ENCODE results near the gene RGS19.

Gene RGS19

GRCh38 chr20:64107736-64108457 is 28.6 kb upstream of the RGS19 start:
- H3K4ac ChIP-seq (ENCODE audit: low read length) = no peak overlapping the region
- H2AK5ac ChIP-seq (ENCODE audit: low read depth, low read length) = no peak overlapping the region
- H4K91ac ChIP-seq (ENCODE audit: low read depth, low read length, poor library complexity) = no peak overlapping the region
- H3K27ac ChIP-seq (replicated peaks; ENCODE audit: low read length) = no peak overlapping the region
- no CpG with 5 or more reads among the region's 19 CpGs for WGBS, 2 donors (ENCODE audit: extremely low coverage in 2 of 2, insufficient read length in 2 of 2, insufficient replicate concordance in 1 of 2)
- H3K9me3 ChIP-seq (replicated peaks in 1 of 2; ENCODE audit: control insufficient read depth in 2 of 2, insufficient read depth in 1 of 2, low read depth in 1 of 2, low read length in 2 of 2) = no peaks in the 10 kb centered on the region
- H3K4me3 ChIP-seq (ENCODE audit: low read length in 2 of 2) = no peak overlapping the region
- no peak overlapping the region for H2BK120ac ChIP-seq (ENCODE audit: low read depth, low read length)
- no peak overlapping the region for H3K4me2 ChIP-seq (ENCODE audit: insufficient read depth, low read length, poor library complexity, severe bottlenecking)
- DNase-seq (ENCODE audit: low spot score) = no peak
- peaks cover 2% of the 10 kb centered on the region for H3K79me1 ChIP-seq (ENCODE audit: low read depth, low read length)
- H2BK12ac ChIP-seq (ENCODE audit: low read length) = no peak overlapping the region
- no peak overlapping the region for H3K18ac ChIP-seq (ENCODE audit: low read length)
- no peak overlapping the region for H3K9ac ChIP-seq (ENCODE audit: low read depth, low read length, poor library complexity)
- H3K36me3 ChIP-seq (replicated peaks in 1 of 2; ENCODE audit: control insufficient read depth in 2 of 2, insufficient read depth in 2 of 2, low read length in 2 of 2) = no peaks in the 10 kb centered on the region
- H3K4me1 ChIP-seq (ENCODE audit: control insufficient read depth in 2 of 2, insufficient read depth in 1 of 2, low read depth in 1 of 2, low read length in 2 of 2) = peaks cover 0 to 2% of the 10 kb centered on the region in 2 donors
- H2BK5ac ChIP-seq (ENCODE audit: low read length) = no peak overlapping the region
- H3K14ac ChIP-seq (ENCODE audit: low read length) = no peak overlapping the region
- H2AFZ ChIP-seq (ENCODE audit: low read length) = peak overlapping the region; percentile 43
- peak overlapping the region; percentile 5 for H3K23ac ChIP-seq (ENCODE audit: low read depth, low read length, poor library complexity)
- H3K27me3 ChIP-seq (ENCODE audit: control insufficient read depth in 3 of 3, insufficient read depth in 3 of 3, low read depth in 1 of 3, low read length in 3 of 3) = peaks cover 0 to 73% (median 3%) of the 10 kb centered on the region in 3 experiments
- H2BK15ac ChIP-seq (ENCODE audit: low read length) = no peak overlapping the region
- H4K8ac ChIP-seq (ENCODE audit: low read depth, low read length) = no peak overlapping the region

- Histone ChIP-seq H3K23ac (ENCODE audit: low read depth, low read length, poor library complexity) (peak within 1 kb of the TSS; percentile 5), H3K79me1 (ENCODE audit: low read depth, low read length) (peaks cover 2% of the 10 kb centered on the region), H3K14ac (ENCODE audit: low read length) (peak within 1 kb of the TSS; percentile 47), H3K4me3 (ENCODE audit: low read length in 2 of 2) (no peak within 1 kb of the TSS), H2AK5ac (ENCODE audit: low read depth, low read length) (peak within 1 kb of the TSS; percentile 46), H3K9me3 (replicated peaks in 1 of 2; ENCODE audit: control insufficient read depth in 2 of 2, insufficient read depth in 1 of 2, low read depth in 1 of 2, low read length in 2 of 2) (no peaks in the 10 kb centered on the region), H3K27ac (replicated peaks; ENCODE audit: low read length) (no peak within 1 kb of the TSS), H3K9ac (ENCODE audit: low read depth, low read length, poor library complexity) (peak within 1 kb of the TSS; percentile 1), H3K4ac (ENCODE audit: low read length) (no peak within 1 kb of the TSS), H2BK120ac (ENCODE audit: low read depth, low read length) (no peak within 1 kb of the TSS), H4K8ac (ENCODE audit: low read depth, low read length) (no peak within 1 kb of the TSS), H3K18ac (ENCODE audit: low read length) (peak within 1 kb of the TSS; percentile 72), H2BK15ac (ENCODE audit: low read length) (peak within 1 kb of the TSS; percentile 65), H4K91ac (ENCODE audit: low read depth, low read length, poor library complexity) (no peak within 1 kb of the TSS), H3K36me3 (replicated peaks in 1 of 2; ENCODE audit: control insufficient read depth in 2 of 2, insufficient read depth in 2 of 2, low read length in 2 of 2) (no peaks in the 10 kb centered on the region), H2AFZ (ENCODE audit: low read length) (peak within 1 kb of the TSS; percentile 43), H2BK12ac (ENCODE audit: low read length) (no peak within 1 kb of the TSS), H3K4me2 (ENCODE audit: insufficient read depth, low read length, poor library complexity, severe bottlenecking) (no peak within 1 kb of the TSS), H2BK5ac (ENCODE audit: low read length) (no peak within 1 kb of the TSS), H3K27me3 (ENCODE audit: control insufficient read depth in 3 of 3, insufficient read depth in 3 of 3, low read depth in 1 of 3, low read length in 3 of 3) (peaks cover 0 to 73% (median 3%) of the 10 kb centered on the region in 3 experiments), H3K4me1 (ENCODE audit: control insufficient read depth in 2 of 2, insufficient read depth in 1 of 2, low read depth in 1 of 2, low read length in 2 of 2) (peaks cover 0 to 2% of the 10 kb centered on the region in 2 donors)
- no peak for DNase-seq (ENCODE audit: low spot score)
- no CpG with 5 or more reads among the region's 22 CpGs for WGBS, 2 donors (ENCODE audit: extremely low coverage in 2 of 2, insufficient read length in 2 of 2, insufficient replicate concordance in 1 of 2)
Measured at GRCh38 chr20:64106981-64107735, 27.8 kb upstream of the RGS19 start, which contains the start of gene NPBWR2. Gene NPBWR2 (minus strand): TSS chr20:64107565. CDS start chr20:64106831, 734 bp downstream.

DNA sequence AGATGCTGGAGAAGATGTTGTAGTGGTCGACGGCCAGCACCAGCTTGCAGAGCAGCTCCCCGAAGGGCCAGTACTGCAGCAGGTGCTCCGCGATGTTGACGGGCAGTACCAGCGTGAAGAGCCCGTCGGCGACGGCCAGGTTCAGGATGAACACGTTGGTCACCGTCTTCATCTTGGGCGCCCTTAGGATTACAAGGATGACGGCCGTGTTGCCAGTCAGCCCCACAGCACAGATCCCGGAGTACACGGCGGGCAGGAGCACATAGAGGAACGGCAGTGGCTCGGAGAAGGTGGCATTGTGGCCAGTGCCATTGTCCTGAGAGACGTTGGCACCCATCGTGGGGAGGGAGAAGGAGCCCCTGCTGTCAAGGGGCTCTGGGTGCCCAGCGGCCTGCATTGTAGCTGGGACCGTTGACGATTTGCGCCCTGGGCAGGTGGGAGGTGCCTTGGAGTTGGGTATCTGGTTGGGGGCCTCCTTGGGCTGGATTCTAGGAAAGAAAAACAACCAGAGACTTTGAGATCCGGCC is 27.2 kb upstream of the RGS19 start:
- Histone ChIP-seq H3K36me3 (replicated peaks in 1 of 2; ENCODE audit: control insufficient read depth in 2 of 2, insufficient read depth in 2 of 2, low read length in 2 of 2) (no peaks in the 10 kb centered on the region), H3K4me3 (ENCODE audit: low read length in 2 of 2) (no peak overlapping the region), H2AFZ (ENCODE audit: low read length) (no peak overlapping the region), H2BK12ac (ENCODE audit: low read length) (no peak overlapping the region), H4K8ac (ENCODE audit: low read depth, low read length) (no peak overlapping the region), H3K4ac (ENCODE audit: low read length) (no peak overlapping the region), H2AK5ac (ENCODE audit: low read depth, low read length) (peak overlapping the region; percentile 46), H3K4me1 (ENCODE audit: control insufficient read depth in 2 of 2, insufficient read depth in 1 of 2, low read depth in 1 of 2, low read length in 2 of 2) (peaks cover 0 to 5% of the 10 kb centered on the region in 2 donors), H3K79me1 (ENCODE audit: low read depth, low read length) (peaks cover 2% of the 10 kb centered on the region), H2BK5ac (ENCODE audit: low read length) (no peak overlapping the region), H3K18ac (ENCODE audit: low read length) (peak overlapping the region; percentile 72), H3K23ac (ENCODE audit: low read depth, low read length, poor library complexity) (peak overlapping the region; percentile 0), H2BK120ac (ENCODE audit: low read depth, low read length) (no peak overlapping the region), H3K27ac (replicated peaks; ENCODE audit: low read length) (no peak overlapping the region), H4K91ac (ENCODE audit: low read depth, low read length, poor library complexity) (no peak overlapping the region), H3K9ac (ENCODE audit: low read depth, low read length, poor library complexity) (peak overlapping the region; percentile 1), H3K4me2 (ENCODE audit: insufficient read depth, low read length, poor library complexity, severe bottlenecking) (no peak overlapping the region), H3K14ac (ENCODE audit: low read length) (peak overlapping the region; percentile 47), H3K9me3 (replicated peaks in 1 of 2; ENCODE audit: control insufficient read depth in 2 of 2, insufficient read depth in 1 of 2, low read depth in 1 of 2, low read length in 2 of 2) (no peaks in the 10 kb centered on the region), H3K27me3 (ENCODE audit: control insufficient read depth in 3 of 3, insufficient read depth in 3 of 3, low read depth in 1 of 3, low read length in 3 of 3) (peaks cover 0 to 73% (median 3%) of the 10 kb centered on the region in 3 experiments), H2BK15ac (ENCODE audit: low read length) (peak overlapping the region; percentile 65)
- no peak for DNase-seq (ENCODE audit: low spot score)
- WGBS, 2 donors (ENCODE audit: extremely low coverage in 2 of 2, insufficient read length in 2 of 2, insufficient replicate concordance in 1 of 2) = no CpG with 5 or more reads among the region's 28 CpGs
